H54 (cell line): ENCODE data around the gene BTLA.
"Not testable (repeated sequence)": the region's sequence is repeated elsewhere in the genome, so short reads cannot be mapped to it uniquely, and the experiment has no call there.

Experiments
- DNase-seq: peaks from one replicate; pipeline ENCODE4 v3.0.0; 2011; ENCODE audit warnings: low spot score, mixed read lengths; ENCODE audit not compliant: insufficient read length
- FAIRE-seq: peaks from 3 replicates; lab custom pipeline; 2011; peaks lifted over from hg19 to GRCh38; lab: Jason Lieb, UNC
- POLR2A ChIP-seq: IDR thresholded peaks from 2 replicates; pipeline ENCODE4 v1.6.1; 2011; ENCODE audit warnings: low read depth, mild to moderate bottlenecking, low read length

BTLA gene

GRCh38 chr3:112448939-112449338 lies 50.3 kb downstream of the BTLA start:
- FAIRE-seq (no peak), DNase-seq (no peak)
- TF ChIP-seq POLR2A, result no peak

- TF ChIP-seq POLR2A, result no peak
- FAIRE-seq (no peak), DNase-seq (no peak)
These were observed 52.9 kb downstream of the BTLA start for GRCh38 chr3:112446343-112446742.

GRCh38 chr3:112445839-112446238 lies 53.4 kb downstream of the BTLA start:
- DNase-seq (no peak), FAIRE-seq (no peak)
- TF ChIP-seq POLR2A, result no peak

GRCh38 chr3:112437146-112438022 lies 61.9 kb downstream of the BTLA start:
- TF ChIP-seq POLR2A, result no peak
- DNase-seq (peak; percentile 12), FAIRE-seq (peak; percentile 80)

- FAIRE-seq, result no peak
- TF ChIP-seq POLR2A, result no peak
- no peak for DNase-seq
These were observed 69.3 kb downstream of the BTLA start for GRCh38 chr3:112429960-112430359.

- no peak for DNase-seq
- no peak for FAIRE-seq
- no peak for TF ChIP-seq POLR2A
These were observed 72.1 kb downstream of the BTLA start for GRCh38 chr3:112427123-112427522.

GRCh38 chr3:112425858-112426750 lies 73.2 kb downstream of the BTLA start:
- FAIRE-seq (no peak), DNase-seq (no peak)
- no peak for TF ChIP-seq POLR2A

- no peak for TF ChIP-seq POLR2A
- DNase-seq (no peak), FAIRE-seq (no peak)
These were observed 73.9 kb downstream of the BTLA start for GRCh38 chr3:112425382-112425781.

- DNase-seq (no peak), FAIRE-seq (no peak)
- TF ChIP-seq POLR2A, result no peak
These were observed 74.9 kb downstream of the BTLA start for GRCh38 chr3:112424394-112424793.

GRCh38 chr3:112422921-112423320 lies 76.4 kb downstream of the BTLA start:
- FAIRE-seq, result not testable (repeated sequence)

GRCh38 chr3:112418526-112418925 lies 80.7 kb downstream of the BTLA start:
- DNase-seq, FAIRE-seq: not testable (repeated sequence)

More at GRCh38 chr3:112422921-112423320, 76.4 kb downstream of the BTLA start:
- not testable (repeated sequence) for DNase-seq

GRCh38 chr3:112417696-112418318 lies 81.5 kb downstream of the BTLA start:
- no peak for TF ChIP-seq POLR2A
- DNase-seq (no peak), FAIRE-seq (peak; percentile 15)

GRCh38 chr3:112416391-112417212 lies 82.7 kb downstream of the BTLA start:
- FAIRE-seq, result no peak
- DNase-seq, result no peak
- TF ChIP-seq POLR2A, result no peak

- FAIRE-seq (no peak), DNase-seq (no peak)
- TF ChIP-seq POLR2A, result no peak
These were observed 83.9 kb downstream of the BTLA start for GRCh38 chr3:112415390-112415789.
